ENCODE measurements around the gene RNF220. TPM values are rescaled to one million over a fixed set of nuclear protein-coding genes. Genes with fewer than 3 reads are reported as not detected.

The RNF220 gene
- polyA plus RNA-seq, 1 donor (not counting 4 experiments of a cell fraction or from before 2014, with no cell fraction given), result 42.7 TPM

DNA sequence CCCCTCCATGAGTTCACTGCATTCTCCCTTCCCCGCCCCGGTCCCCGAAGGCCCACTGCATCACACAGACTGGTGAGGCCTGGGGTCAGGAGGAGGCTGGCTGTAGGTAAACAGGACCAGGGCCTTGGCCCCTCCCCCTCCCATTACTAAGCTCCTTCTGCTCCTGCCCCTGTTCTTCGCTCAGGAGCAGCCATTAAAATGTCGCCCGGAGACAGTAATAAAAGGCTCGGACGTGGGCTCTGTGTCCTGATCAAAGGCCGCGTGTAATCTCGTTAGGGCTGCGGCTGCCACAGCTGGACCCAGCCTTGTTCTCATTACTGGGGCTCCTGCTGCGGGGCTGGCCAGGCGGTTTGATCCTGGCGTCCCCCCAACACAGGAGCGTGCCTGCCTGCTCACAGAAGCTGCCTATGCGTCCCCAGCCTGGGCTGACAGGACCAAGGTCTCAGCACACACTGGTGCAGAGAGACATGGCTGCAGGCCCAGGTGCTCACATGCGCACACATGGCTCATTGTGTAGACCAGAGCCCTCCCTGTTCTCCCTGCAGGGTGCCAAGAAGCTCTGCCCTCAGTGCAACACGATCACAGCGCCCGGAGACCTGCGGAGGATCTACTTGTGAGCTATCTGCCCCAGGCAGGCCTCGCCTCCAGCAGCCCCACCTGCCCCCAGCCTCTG, 245.2 kb downstream of the RNF220 start:
- H2AFZ ChIP-seq (ENCODE audit: control insufficient read depth, low read length), result no peak overlapping the region
- H3K36me3 ChIP-seq (ENCODE audit: control insufficient read depth in 2 of 2, extremely low read depth in 1 of 2, insufficient read depth in 2 of 2, low read length in 2 of 2), result peaks cover 23 to 35% of the 10 kb centered on the region in 2 experiments
- H3K9ac ChIP-seq (ENCODE audit: control insufficient read depth, extremely low read depth, insufficient read depth, low read length), result no peak overlapping the region
- dilution Hi-C loops (cut with MboI; ENCODE audit: extremely low pct_ligation_motif_present, low sequenced_read_pairs), result no loop called here
- H3K4me1 ChIP-seq (ENCODE audit: control insufficient read depth, extremely low read depth, insufficient read depth, low read length), result peaks cover 2% of the 10 kb centered on the region
- peaks cover 3% of the 10 kb centered on the region for H4K20me1 ChIP-seq (ENCODE audit: control insufficient read depth, extremely low read depth, insufficient read depth, low read length)
- H3K9me3 ChIP-seq (ENCODE audit: control insufficient read depth, low read depth, low read length), result no peaks in the 10 kb centered on the region
- no peak overlapping the region for H3K27ac ChIP-seq (ENCODE audit: control insufficient read depth, insufficient read depth, low read length)
- no peak overlapping the region for H3K4me2 ChIP-seq (ENCODE audit: control insufficient read depth, extremely low read depth, insufficient read depth, low read depth, low read length)
- no peak for DNase-seq (ENCODE audit: low read depth, low spot score)
- no peaks in the 10 kb centered on the region for H3K27me3 ChIP-seq (ENCODE audit: control insufficient read depth, extremely low read depth, insufficient read depth, low read length)
- H3K9me1 ChIP-seq (ENCODE audit: control insufficient read depth, extremely low read depth, insufficient read depth, low read length), result no peaks in the 10 kb centered on the region
- no peaks in the 10 kb centered on the region for H3K79me2 ChIP-seq (ENCODE audit: control insufficient read depth, insufficient read depth, low read length)
- no peak overlapping the region for H3K4me3 ChIP-seq (ENCODE audit: control insufficient read depth in 2 of 3, extremely low read depth in 1 of 3, insufficient read depth in 2 of 3, low read depth in 1 of 3, low read length in 3 of 3)
- TF ChIP-seq EZH2 (IDR thresholded peaks at IDR 0.05; ENCODE audit: low read length), result no peak
- TF ChIP-seq, protein P1, sequence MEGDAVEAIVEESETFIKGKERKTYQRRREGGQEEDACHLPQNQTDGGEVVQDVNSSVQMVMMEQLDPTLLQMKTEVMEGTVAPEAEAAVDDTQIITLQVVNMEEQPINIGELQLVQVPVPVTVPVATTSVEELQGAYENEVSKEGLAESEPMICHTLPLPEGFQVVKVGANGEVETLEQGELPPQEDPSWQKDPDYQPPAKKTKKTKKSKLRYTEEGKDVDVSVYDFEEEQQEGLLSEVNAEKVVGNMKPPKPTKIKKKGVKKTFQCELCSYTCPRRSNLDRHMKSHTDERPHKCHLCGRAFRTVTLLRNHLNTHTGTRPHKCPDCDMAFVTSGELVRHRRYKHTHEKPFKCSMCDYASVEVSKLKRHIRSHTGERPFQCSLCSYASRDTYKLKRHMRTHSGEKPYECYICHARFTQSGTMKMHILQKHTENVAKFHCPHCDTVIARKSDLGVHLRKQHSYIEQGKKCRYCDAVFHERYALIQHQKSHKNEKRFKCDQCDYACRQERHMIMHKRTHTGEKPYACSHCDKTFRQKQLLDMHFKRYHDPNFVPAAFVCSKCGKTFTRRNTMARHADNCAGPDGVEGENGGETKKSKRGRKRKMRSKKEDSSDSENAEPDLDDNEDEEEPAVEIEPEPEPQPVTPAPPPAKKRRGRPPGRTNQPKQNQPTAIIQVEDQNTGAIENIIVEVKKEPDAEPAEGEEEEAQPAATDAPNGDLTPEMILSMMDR (optimal IDR thresholded peaks at IDR 0.05 in 1 of 3, IDR thresholded peaks at IDR 0.05 in 1 of 3, conservative IDR thresholded peaks at IDR 0.05 in 1 of 3; ENCODE audit: extremely low read depth in 1 of 3, insufficient read depth in 2 of 3, low read length in 3 of 3), result no peak
- no peak for FAIRE-seq

DNA sequence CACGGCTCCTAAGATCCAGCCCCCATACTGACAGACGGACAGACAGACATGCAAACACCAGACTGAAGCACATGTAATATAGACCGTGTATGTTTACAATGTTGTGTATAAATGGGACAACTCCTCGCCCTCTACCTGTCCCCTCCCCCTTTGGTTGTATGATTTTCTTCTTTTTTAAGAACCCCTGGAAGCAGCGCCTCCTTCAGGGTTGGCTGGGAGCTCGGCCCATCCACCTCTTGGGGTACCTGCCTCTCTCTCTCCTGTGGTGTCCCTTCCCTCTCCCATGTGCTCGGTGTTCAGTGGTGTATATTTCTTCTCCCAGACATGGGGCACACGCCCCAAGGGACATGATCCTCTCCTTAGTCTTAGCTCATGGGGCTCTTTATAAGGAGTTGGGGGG, 246.0 kb downstream of the RNF220 start:
- Histone ChIP-seq H3K79me2 (ENCODE audit: control insufficient read depth, insufficient read depth, low read length) (no peaks in the 10 kb centered on the region), H4K20me1 (ENCODE audit: control insufficient read depth, extremely low read depth, insufficient read depth, low read length) (peaks cover 3% of the 10 kb centered on the region), H2AFZ (ENCODE audit: control insufficient read depth, low read length) (no peak overlapping the region), H3K36me3 (ENCODE audit: control insufficient read depth in 2 of 2, extremely low read depth in 1 of 2, insufficient read depth in 2 of 2, low read length in 2 of 2) (peaks cover 17 to 32% of the 10 kb centered on the region in 2 experiments), H3K9ac (ENCODE audit: control insufficient read depth, extremely low read depth, insufficient read depth, low read length) (no peak overlapping the region), H3K4me3 (ENCODE audit: control insufficient read depth in 2 of 3, extremely low read depth in 1 of 3, insufficient read depth in 2 of 3, low read depth in 1 of 3, low read length in 3 of 3) (no peak overlapping the region), H3K4me2 (ENCODE audit: control insufficient read depth, extremely low read depth, insufficient read depth, low read depth, low read length) (no peak overlapping the region), H3K9me3 (ENCODE audit: control insufficient read depth, low read depth, low read length) (no peaks in the 10 kb centered on the region), H3K9me1 (ENCODE audit: control insufficient read depth, extremely low read depth, insufficient read depth, low read length) (no peaks in the 10 kb centered on the region), H3K27me3 (ENCODE audit: control insufficient read depth, extremely low read depth, insufficient read depth, low read length) (no peaks in the 10 kb centered on the region), H3K27ac (ENCODE audit: control insufficient read depth, insufficient read depth, low read length) (no peak overlapping the region), H3K4me1 (ENCODE audit: control insufficient read depth, extremely low read depth, insufficient read depth, low read length) (no peaks in the 10 kb centered on the region)
- dilution Hi-C loops (cut with MboI; ENCODE audit: extremely low pct_ligation_motif_present, low sequenced_read_pairs), result no loop called here
- FAIRE-seq, result no peak
- TF ChIP-seq EZH2 (IDR thresholded peaks at IDR 0.05; ENCODE audit: low read length), result no peak
- TF ChIP-seq, protein P1 (optimal IDR thresholded peaks at IDR 0.05 in 1 of 3, IDR thresholded peaks at IDR 0.05 in 1 of 3, conservative IDR thresholded peaks at IDR 0.05 in 1 of 3; ENCODE audit: extremely low read depth in 1 of 3, insufficient read depth in 2 of 3, low read length in 3 of 3), result no peak
- DNase-seq (ENCODE audit: low read depth, low spot score), result no peak
